KG1 (cell line): ENCODE results near the gene ZGPAT.

Experiments
- DNase-seq: peaks from one replicate; lab custom pipeline; 2025; lab: John Stamatoyannopoulos, UW

The ZGPAT gene

GRCh38 chr20:63678667-63679465, 29.0 kb upstream of the ZGPAT start:
- no peak for DNase-seq

- DNase-seq = no peak
These were observed 28.0 kb upstream of the ZGPAT start for GRCh38 chr20:63679799-63680305.

GRCh38 chr20:63680427-63680826, 27.4 kb upstream of the ZGPAT start:
- DNase-seq = no peak

GRCh38 chr20:63680857-63681608, 26.8 kb upstream of the ZGPAT start:
- no peak for DNase-seq

- DNase-seq = no peak
These were observed 26.2 kb upstream of the ZGPAT start for GRCh38 chr20:63681609-63682142.

GRCh38 chr20:63682384-63683139, 25.3 kb upstream of the ZGPAT start:
- no peak for DNase-seq

- DNase-seq = no peak
These were observed 22.4 kb upstream of the ZGPAT start for GRCh38 chr20:63685269-63686026.

GRCh38 chr20:63686094-63686491, 21.7 kb upstream of the ZGPAT start:
- DNase-seq = no peak

GRCh38 chr20:63686492-63687321, 21.1 kb upstream of the ZGPAT start:
- DNase-seq = no peak

- no peak for DNase-seq
These were observed 20.2 kb upstream of the ZGPAT start for GRCh38 chr20:63687419-63688178.

- DNase-seq = no peak
These were observed 19.4 kb upstream of the ZGPAT start for GRCh38 chr20:63688228-63689045.

GRCh38 chr20:63689046-63690002, 18.5 kb upstream of the ZGPAT start:
- DNase-seq = no peak

- no peak for DNase-seq
These were observed 17.6 kb upstream of the ZGPAT start for GRCh38 chr20:63690003-63690897.

- no peak for DNase-seq
These were observed 16.7 kb upstream of the ZGPAT start for GRCh38 chr20:63690898-63691710.

GRCh38 chr20:63691711-63692435, 16.0 kb upstream of the ZGPAT start:
- DNase-seq = no peak
